PC-9 (cell line): ENCODE results near the gene AP1G1. TPM values are rescaled to one million over a fixed set of nuclear protein-coding genes. Genes with fewer than 3 reads are reported as not detected.

Source experiments
- BruUV-seq: library from RNA; stranded (reverse); fragments of 400-500 nt; replicated peaks from 2 replicates; lab custom pipeline; 2021; lab: Mats Ljungman, UMichigan
- CTCF ChIA-PET: fragments of 300-600 bp; sonication (Branson Sonifier 250); formaldehyde crosslinking; loops from one replicate; lab custom pipeline; 2022; ENCODE audit warnings: antibody characterized with exemption; lab: Charles Lee
- POLR2A ChIA-PET: fragments of 300-600 bp; sonication (Branson Sonifier 250); formaldehyde crosslinking; loops from one replicate; lab custom pipeline; 2022; ENCODE audit warnings: antibody characterized with exemption; ENCODE audit not compliant: unreplicated experiment; lab: Charles Lee
- DNase-seq, 2 experiments: peaks; one replicate each; pipeline versions ENCODE4 v3.0.0 to v3.0.0-alpha.2; 2015 to 2022; ENCODE audit warnings: mixed read lengths in 1 of 2
- H2AFZ ChIP-seq: fragments of 200-600 bp; sonication (generic); 2 replicates; pipeline ENCODE4 v1.8.1; 2017; ENCODE audit warnings: antibody characterized with exemption
- H3F3A ChIP-seq: fragments of 200-600 bp; sonication (generic); 2 replicates; pipeline ENCODE4 v1.8.1; 2017; ENCODE audit warnings: antibody characterized with exemption, mild to moderate bottlenecking, low read depth; ENCODE audit not compliant: insufficient read depth
- H3K27ac ChIP-seq: fragments of 200-600 bp; sonication (generic); 2 replicates; pipeline ENCODE4 v1.6.1; 2016; ENCODE audit warnings: mixed run types
- H3K27me3 ChIP-seq: fragments of 200-600 bp; sonication (generic); 2 replicates; pipeline ENCODE4 v1.6.1; 2016; ENCODE audit warnings: low read depth, mixed run types; ENCODE audit not compliant: insufficient read depth
- H3K36me3 ChIP-seq: fragments of 200-600 bp; sonication (generic); 2 replicates; pipeline ENCODE4 v1.6.1; 2016; ENCODE audit warnings: low read depth, mixed run types
- H3K4me1 ChIP-seq: fragments of 200-600 bp; sonication (generic); replicated peaks from 2 replicates; pipeline ENCODE4 v1.6.1; 2016; ENCODE audit warnings: mixed run types; ENCODE audit not compliant: insufficient read depth
- H3K4me2 ChIP-seq: fragments of 200-600 bp; sonication (generic); 2 replicates; pipeline ENCODE4 v1.6.1; 2017; ENCODE audit warnings: mixed run types
- H3K4me3 ChIP-seq: fragments of 200-600 bp; sonication (generic); 2 replicates; pipeline ENCODE4 v1.6.1; 2016; ENCODE audit warnings: mixed run types
- H3K79me2 ChIP-seq: fragments of 200-600 bp; sonication (generic); 2 replicates; pipeline ENCODE4 v1.6.1; 2017; ENCODE audit warnings: low read depth, mixed run types
- H3K9me2 ChIP-seq: fragments of 200-600 bp; sonication (generic); 2 replicates; pipeline ENCODE4 v1.8.1; 2017; ENCODE audit warnings: mild to moderate bottlenecking; ENCODE audit not compliant: insufficient read depth
- H3K9me3 ChIP-seq: fragments of 200-600 bp; sonication (generic); 2 replicates; pipeline ENCODE4 v1.8.1; 2016; ENCODE audit warnings: low read depth; ENCODE audit not compliant: insufficient read depth
- H4K20me1 ChIP-seq: fragments of 200-600 bp; sonication (generic); 2 replicates; pipeline ENCODE4 v1.8.1; 2017; ENCODE audit not compliant: insufficient read depth
- CTCF ChIP-seq: fragments of 200-600 bp; sonication (generic); conservative IDR thresholded peaks from 2 replicates; pipeline ENCODE4 v1.6.1; 2017; ENCODE audit warnings: mixed run types, antibody characterized with exemption, mild to moderate bottlenecking, moderate library complexity
- EZH2 ChIP-seq: fragments of 200-600 bp; sonication (generic); IDR thresholded peaks from 2 replicates; pipeline ENCODE4 v1.8.0; 2017; ENCODE audit warnings: antibody characterized with exemption, low read depth
- intact Hi-C: fragments of 100-400 bp; cut with micrococcal nuclease; formaldehyde crosslinking; loops from one replicate; pipeline ENCODE4 v1.10.0; 2022; ENCODE audit not compliant: unreplicated experiment
- total RNA-seq: library from RNA; stranded (reverse); gene quantifications from 2 replicates; pipeline ENCODE4 v1.2.3, GENCODE V29; 2021

AP1G1 gene
- total RNA-seq, 1 experiment from 2014 or later: 72.5 TPM

GRCh38 chr16:71843572-71843971 lies 34.9 kb upstream of the AP1G1 start:
- Histone ChIP-seq H3K4me3 (no peak overlapping the region), H3K4me1 (peaks cover 9% of the 10 kb centered on the region), H4K20me1 (no peaks in the 10 kb centered on the region), H2AFZ (no peak overlapping the region), H3F3A (peaks cover 7% of the 10 kb centered on the region; the same call in 1 of the 2 replicates), H3K4me2 (no peak overlapping the region), H3K27me3 (no peaks in the 10 kb centered on the region), H3K27ac (no peak overlapping the region), H3K36me3 (0 out of 2 replicates have a peak, but pooled peaks cover 6% of the 10 kb centered on the region), H3K79me2 (peaks cover 27% of the 10 kb centered on the region), H3K9me2 (no peaks in the 10 kb centered on the region), H3K9me3 (no peaks in the 10 kb centered on the region)
- no peak for DNase-seq
- TF ChIP-seq EZH2 (no peak), CTCF (no peak)
- intact Hi-C loops: no loop called here
- ChIA-PET POLR2A (no interaction called here), CTCF (interaction anchor here (0.5 kb wide), 1 partner anchor 65 kb away, joined by 3 read pairs; no protein-coding TSS in a partner anchor)
- BruUV-seq: no TSS peak

GRCh38 chr16:71840052-71840451 lies 31.4 kb upstream of the AP1G1 start:
- POLR2A ChIA-PET: no interaction called here
- no TSS peak for BruUV-seq
- CTCF ChIA-PET: no interaction called here

GRCh38 chr16:71837150-71837549 lies 28.5 kb upstream of the AP1G1 start:
- no peaks in the 10 kb centered on the region for H3K79me2 ChIP-seq
- H3K27me3 ChIP-seq: no peaks in the 10 kb centered on the region
- no peaks in the 10 kb centered on the region for H4K20me1 ChIP-seq
- no peaks in the 10 kb centered on the region for H3K9me2 ChIP-seq
- intact Hi-C loops: no loop called here
- H3K4me1 ChIP-seq: no peaks in the 10 kb centered on the region
- H3F3A ChIP-seq: no peaks in the 10 kb centered on the region
- ChIA-PET CTCF (no interaction called here), POLR2A (no interaction called here)
- no peak overlapping the region for H3K27ac ChIP-seq
- no peaks in the 10 kb centered on the region for H3K36me3 ChIP-seq
- no peak overlapping the region for H3K4me3 ChIP-seq
- no peaks in the 10 kb centered on the region for H3K9me3 ChIP-seq
- no peak for DNase-seq
- no peak overlapping the region for H3K4me2 ChIP-seq
- no TSS peak for BruUV-seq
- no peak overlapping the region for H2AFZ ChIP-seq
- no peak for TF ChIP-seq EZH2
- no peak for TF ChIP-seq CTCF

More at GRCh38 chr16:71840052-71840451, 31.4 kb upstream of the AP1G1 start:
- H3F3A ChIP-seq: peaks cover 6% of the 10 kb centered on the region; the same call in 1 of the 2 replicates
- no peaks in the 10 kb centered on the region for H3K9me3 ChIP-seq
- no peaks in the 10 kb centered on the region for H3K27me3 ChIP-seq
- no peak overlapping the region for H3K4me3 ChIP-seq
- H2AFZ ChIP-seq: no peak overlapping the region
- H3K27ac ChIP-seq: no peak overlapping the region
- no peaks in the 10 kb centered on the region for H4K20me1 ChIP-seq
- peak in 1 of 2 experiments; percentile 48 for DNase-seq
- no peak overlapping the region for H3K4me2 ChIP-seq
- no peak for TF ChIP-seq CTCF
- TF ChIP-seq EZH2: no peak
- H3K79me2 ChIP-seq: no peaks in the 10 kb centered on the region
- no peaks in the 10 kb centered on the region for H3K4me1 ChIP-seq
- no peaks in the 10 kb centered on the region for H3K36me3 ChIP-seq
- intact Hi-C loops: no loop called here
- no peaks in the 10 kb centered on the region for H3K9me2 ChIP-seq
